Thyroid gland (tissue), 4 donors: ENCODE results near the gene RETN.

Source experiments
- POLR2A ChIP-seq, 2 donors: fragments of 450-650 bp; IDR thresholded peaks; one replicate each; pipeline ENCODE4 v1.6.1; 2017; ENCODE audit warnings: antibody characterized with exemption in 2 of 2, mild to moderate bottlenecking in 2 of 2, moderate library complexity in 1 of 2
- TF ChIP-seq, protein P1 (sequence below), 6 experiments: fragments of 200-600 bp in 3 of 6; fragments of 450-650 bp in 3 of 6; sonication (generic) in 3 of 6; IDR thresholded peaks; one replicate each; pipeline ENCODE4 v1.5.1; 2016 to 2019; ENCODE audit warnings: antibody characterized with exemption in 6 of 6, mild to moderate bottlenecking in 2 of 6, inconsistent platforms in 1 of 6, moderate library complexity in 1 of 6

DNA sequence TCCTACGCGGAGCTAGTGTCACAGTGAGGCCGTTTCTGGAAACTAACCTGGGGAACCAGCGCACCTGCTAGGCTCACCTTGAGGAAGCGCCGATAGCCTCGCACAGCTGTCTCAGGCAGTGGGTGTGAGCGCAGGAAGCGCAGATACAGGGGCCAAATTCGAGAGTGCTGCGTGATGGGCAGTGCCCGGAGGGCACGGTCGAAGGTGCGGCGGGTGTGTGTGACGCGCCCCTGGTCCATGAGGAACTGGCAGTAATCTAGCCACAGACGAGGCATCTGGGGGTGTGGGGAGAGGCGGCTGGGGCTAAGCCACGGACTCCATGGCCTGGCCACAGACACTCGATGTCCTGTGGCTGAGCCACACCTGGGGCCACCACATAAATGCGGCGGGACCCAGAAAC, 41.7 kb upstream of the RETN start:
- TF ChIP-seq, protein P1, sequence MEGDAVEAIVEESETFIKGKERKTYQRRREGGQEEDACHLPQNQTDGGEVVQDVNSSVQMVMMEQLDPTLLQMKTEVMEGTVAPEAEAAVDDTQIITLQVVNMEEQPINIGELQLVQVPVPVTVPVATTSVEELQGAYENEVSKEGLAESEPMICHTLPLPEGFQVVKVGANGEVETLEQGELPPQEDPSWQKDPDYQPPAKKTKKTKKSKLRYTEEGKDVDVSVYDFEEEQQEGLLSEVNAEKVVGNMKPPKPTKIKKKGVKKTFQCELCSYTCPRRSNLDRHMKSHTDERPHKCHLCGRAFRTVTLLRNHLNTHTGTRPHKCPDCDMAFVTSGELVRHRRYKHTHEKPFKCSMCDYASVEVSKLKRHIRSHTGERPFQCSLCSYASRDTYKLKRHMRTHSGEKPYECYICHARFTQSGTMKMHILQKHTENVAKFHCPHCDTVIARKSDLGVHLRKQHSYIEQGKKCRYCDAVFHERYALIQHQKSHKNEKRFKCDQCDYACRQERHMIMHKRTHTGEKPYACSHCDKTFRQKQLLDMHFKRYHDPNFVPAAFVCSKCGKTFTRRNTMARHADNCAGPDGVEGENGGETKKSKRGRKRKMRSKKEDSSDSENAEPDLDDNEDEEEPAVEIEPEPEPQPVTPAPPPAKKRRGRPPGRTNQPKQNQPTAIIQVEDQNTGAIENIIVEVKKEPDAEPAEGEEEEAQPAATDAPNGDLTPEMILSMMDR (IDR thresholded peaks at IDR 0.05): no peak
- TF ChIP-seq POLR2A (IDR thresholded peaks at IDR 0.05): no peak
